HG03575 (cell line): ENCODE measurements around the gene CD300LG.

ENCODE experiments used
- ATAC-seq: cut with Tn5 transposase; IDR thresholded peaks from one replicate; pipeline ENCODE4 v1.9.1; 2021; ENCODE audit not compliant: unreplicated experiment, insufficient number of reproducible peaks, low FRiP score; ENCODE audit errors: extremely low read depth

The CD300LG gene

DNA sequence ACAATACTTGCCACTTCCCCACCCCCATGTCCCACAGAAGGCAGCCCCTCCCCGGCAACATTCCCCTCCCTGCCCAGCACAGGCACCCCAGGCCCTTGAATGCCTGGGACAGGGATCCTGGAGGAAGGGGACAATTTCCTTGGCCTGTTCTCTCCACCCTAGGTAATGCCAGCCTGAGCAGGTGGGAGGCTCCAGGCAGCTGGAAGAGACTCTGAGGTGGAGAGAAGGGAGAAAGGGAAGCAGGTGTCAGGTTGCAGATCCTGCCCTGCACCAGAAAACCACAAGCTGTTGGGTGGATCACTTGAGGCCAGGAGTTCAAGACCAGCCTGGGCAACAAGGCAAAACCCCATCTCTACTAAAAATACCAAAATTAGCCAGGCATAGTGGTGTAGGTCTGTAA, 51.5 kb downstream of the CD300LG start:
- ATAC-seq: no peak

- no peak for ATAC-seq
Measured at GRCh38 chr17:43900183-43900857, 53.3 kb downstream of the CD300LG start.

GRCh38 chr17:43900858-43901754, 54.1 kb downstream of the CD300LG start:
- ATAC-seq: no peak

- ATAC-seq: no peak
Measured at GRCh38 chr17:43901861-43902589, 55.0 kb downstream of the CD300LG start.

DNA sequence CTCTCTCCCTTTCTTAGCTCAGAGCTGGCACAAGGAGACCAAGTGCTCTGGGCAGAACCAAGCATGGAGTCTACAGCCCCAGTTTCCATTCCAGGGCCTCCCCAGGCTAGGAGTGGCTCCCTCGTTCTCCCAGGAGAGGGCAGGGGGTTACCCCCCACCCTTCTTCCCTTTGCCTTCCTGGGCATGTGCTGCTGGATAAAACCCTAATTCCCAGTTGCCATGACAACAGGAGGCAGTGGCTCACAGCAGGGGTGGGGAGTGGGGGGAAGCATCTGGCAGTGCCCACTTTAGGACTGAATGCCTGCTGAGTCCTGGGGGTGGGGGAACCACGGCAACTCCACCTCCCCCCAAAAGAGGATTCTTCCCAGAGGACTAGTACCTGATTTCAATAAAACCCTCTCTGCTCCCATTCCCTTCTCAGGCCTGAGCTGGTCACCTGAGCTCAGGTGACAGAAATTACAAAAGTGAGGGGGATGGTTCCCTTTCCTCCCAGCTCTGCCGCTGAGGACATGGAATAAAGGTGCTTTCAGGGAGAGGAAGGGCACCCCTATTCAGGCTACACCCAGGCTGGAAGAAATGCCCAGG, 58.5 kb downstream of the CD300LG start:
- ATAC-seq: no peak

DNA sequence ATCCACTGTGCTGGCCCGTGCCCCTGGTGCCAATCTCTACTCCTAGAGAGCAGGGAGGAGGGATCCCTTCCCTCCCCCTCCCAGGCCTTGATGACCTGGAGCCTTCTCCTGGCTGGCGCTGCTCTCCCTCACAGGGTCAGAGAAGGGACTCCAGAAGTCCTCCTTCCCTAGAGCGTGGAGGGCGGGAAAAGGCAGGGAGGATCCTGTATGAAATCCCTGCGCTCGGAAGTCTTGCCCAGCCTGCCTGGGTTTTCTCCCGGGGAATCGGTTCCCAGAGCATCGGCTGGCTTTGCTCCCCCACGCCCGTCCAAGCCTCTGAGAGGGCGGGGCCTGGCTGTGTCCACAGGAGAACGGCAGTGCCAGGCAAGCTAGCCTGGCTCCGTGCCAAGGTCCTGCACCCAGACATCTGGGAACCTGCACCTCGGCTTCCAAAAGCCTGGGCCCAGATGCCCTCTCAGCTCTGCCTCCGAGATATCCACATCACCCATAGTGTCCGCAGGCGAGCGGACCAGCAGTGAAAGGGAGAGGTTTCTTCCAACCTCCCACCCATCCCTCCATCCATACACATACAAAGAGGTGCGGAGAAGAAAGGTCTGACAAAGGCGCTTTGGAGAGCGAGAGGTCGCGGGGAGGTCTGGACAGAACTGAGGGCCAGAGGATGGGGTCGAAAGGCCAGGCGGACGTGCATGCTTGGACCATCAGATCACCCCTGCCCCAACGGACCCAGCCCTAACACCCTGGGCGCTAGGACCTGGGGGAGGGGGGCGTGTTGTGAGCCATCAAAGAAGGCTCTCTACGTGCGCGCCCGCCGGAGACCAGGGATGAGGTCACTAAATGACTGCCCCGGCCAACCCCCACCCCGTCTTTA, 59.2 kb downstream of the CD300LG start:
- ATAC-seq: no peak

- no peak for ATAC-seq
Measured at GRCh38 chr17:43906951-43907424, 60.0 kb downstream of the CD300LG start.

DNA sequence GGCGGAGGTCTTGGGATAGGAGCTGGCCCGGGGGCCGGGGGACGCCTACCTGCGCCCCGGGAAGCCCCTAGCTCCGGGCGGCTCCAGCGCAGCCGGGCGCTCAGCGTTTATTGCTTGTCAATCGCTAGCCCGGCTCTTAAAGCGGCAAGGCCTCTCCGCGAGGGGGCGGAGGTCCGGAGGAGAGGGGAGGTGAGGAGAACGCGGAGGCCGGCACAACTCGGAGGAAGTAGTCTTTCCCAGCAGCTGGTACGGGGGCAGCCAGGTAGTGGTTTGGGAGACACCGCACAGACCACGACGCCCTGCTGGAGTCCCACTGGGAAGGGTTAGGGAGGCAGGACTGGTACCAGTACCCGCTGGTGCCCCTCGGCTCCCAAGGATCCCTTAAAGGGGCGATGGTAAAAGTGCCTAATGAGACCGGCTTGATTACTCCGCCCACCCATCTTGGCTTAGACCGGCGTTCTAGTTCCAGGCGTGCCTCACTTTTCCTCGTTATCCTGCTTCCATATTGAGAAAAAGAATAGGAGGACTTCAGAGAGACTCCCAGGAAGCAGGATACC, 60.5 kb downstream of the CD300LG start, which contains the start of gene MPP2:
Gene MPP2, minus strand, starts transcription at position 112 of the 557 bp plus-strand sequence. CDS start 3,076 bp downstream, outside the sequence.
- no peak for ATAC-seq

DNA sequence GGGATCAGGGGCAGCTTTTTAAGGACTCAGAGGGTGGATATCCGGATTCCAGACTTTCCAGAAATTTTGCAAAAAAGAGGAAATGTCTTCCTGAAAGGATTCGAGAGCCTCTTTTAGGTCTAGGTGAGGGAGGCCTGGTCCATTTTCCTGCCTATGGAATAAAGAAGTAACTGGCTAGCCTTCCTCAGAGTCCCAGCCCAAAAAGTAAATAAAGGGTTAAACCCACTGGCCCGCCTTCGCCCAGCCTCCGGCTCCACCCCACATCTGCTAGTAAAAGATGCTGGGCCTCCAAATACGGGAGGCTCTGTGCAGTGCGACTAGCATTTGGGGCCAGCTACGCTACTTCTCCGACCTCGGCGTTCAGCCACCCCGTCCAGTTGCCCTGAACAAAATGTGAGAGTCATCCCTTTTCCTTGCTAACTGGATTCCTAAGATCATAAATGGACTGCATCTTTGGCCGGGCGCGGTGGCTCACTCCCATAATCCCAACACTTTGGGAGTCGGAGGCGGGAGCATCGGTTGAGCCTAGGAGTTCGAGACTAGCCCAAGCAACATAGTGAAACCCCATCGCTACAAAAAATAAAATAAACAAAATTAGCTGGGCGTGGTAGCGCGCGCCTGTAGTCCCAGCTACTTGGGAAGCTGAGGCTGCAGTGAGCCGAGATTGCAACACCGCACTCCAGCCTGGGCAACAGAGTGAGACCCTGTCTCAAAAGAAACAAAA, 61.2 kb downstream of the CD300LG start:
- ATAC-seq: no peak

- no peak for ATAC-seq
Measured at GRCh38 chr17:43909537-43910231, 62.7 kb downstream of the CD300LG start.

DNA sequence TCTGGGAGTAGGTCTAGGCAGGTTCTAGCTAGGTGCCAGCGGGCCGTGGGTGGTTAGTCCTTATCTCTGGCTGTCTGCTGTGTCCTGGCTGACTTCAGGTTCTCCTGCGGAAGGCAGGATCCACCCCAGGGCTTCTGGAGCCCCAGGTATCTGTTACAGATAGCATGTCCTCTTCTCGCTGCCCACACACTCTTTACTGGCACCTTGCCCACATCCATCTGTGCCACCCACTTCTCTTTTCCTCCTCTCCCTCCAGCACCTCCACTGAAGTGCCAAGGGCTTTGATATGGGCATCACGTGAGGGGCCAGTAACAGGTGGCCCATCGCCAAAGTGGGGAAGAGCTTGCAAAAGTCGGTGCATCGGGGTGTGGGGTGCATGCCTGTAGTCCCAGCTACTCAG, 64.9 kb downstream of the CD300LG start:
- ATAC-seq: no peak

GRCh38 chr17:43912635-43913304, 65.8 kb downstream of the CD300LG start:
- ATAC-seq: no peak
